ENCODE measurements around the gene MAGI1. TPM values are rescaled to one million over a fixed set of nuclear protein-coding genes. Genes with fewer than 3 reads are reported as not detected.
A peak's percentile ranks its signal among the peaks of the same experiment; 100 is the strongest.

The MAGI1 gene
- total RNA-seq, 1 experiment from 2014 or later: 38.6 TPM

DNA sequence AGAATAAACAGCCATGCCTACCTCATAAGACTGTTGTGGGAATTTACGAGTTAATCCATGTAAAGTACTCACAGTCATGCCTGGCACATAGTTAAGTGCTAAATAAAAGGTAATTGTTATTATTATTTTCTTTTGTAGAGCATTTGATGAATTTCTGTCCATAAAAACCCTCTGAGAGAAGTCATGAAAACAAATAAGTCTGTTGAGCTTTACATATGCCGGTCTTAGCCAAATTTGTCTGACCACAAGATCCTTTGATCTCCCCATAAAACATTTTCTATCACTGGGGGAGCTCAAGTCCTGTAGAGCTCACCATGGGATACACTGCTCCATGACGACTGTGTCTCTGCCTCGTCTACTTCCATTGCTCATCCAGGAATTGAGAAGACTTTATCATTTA is 114.0 kb downstream of the MAGI1 start:
- H3K9me2 ChIP-seq (ENCODE audit: insufficient read depth): no peaks in the 10 kb centered on the region
- H3K27ac ChIP-seq (ENCODE audit: low read depth, low read length): peak overlapping the region; percentile 23
- TF ChIP-seq ELF1 (IDR thresholded peaks at IDR 0.05; ENCODE audit: borderline replicate concordance, low read depth) (no peak), TCF7L2 (IDR thresholded peaks at IDR 0.05; ENCODE audit: borderline replicate concordance, extremely low read depth, insufficient read depth, insufficient read length) (peak; percentile 83)
- H2AFZ ChIP-seq (ENCODE audit: low read depth, low read length, poor library complexity, severe bottlenecking): no peak overlapping the region
- H3K4me2 ChIP-seq (ENCODE audit: low read length): peak overlapping the region; percentile 30; the same call in 1 of the 2 replicates
- ChIA-PET CTCF (interaction anchor here (1.2 to 1.3 kb wide), 2 partner anchors 10 to 13 kb away, joined by 3 to 4 read pairs; no protein-coding TSS in a partner anchor), POLR2A (no interaction called here), RAD21 (ENCODE audit: low non-redundant PET in 1 of 2, low total read pairs in 2 of 2, uncharacterized antibody in 2 of 2, unreplicated experiment in 2 of 2) (no interaction called here)
- intact Hi-C loops (cut with micrococcal nuclease): no loop called here
- H3K79me2 ChIP-seq (ENCODE audit: insufficient read depth, low read length): peaks cover 9% of the 10 kb centered on the region
- ATAC-seq (peak; percentile 65), DNase-seq (ENCODE audit: low read depth, low spot score) (peak; percentile 38)
- no peaks in the 10 kb centered on the region for H3K36me3 ChIP-seq (ENCODE audit: control insufficient read depth in 1 of 2, insufficient read depth in 2 of 2, low read length in 2 of 2)
- peaks cover 26 to 54% of the 10 kb centered on the region in 2 experiments for H3K4me1 ChIP-seq (ENCODE audit: control insufficient read depth in 1 of 2, insufficient read depth in 2 of 2, low read length in 2 of 2)
- no peak overlapping the region for H3K9ac ChIP-seq (ENCODE audit: low read length)
- H3K4me3 ChIP-seq (replicated peaks in 1 of 2; ENCODE audit: low read depth in 1 of 2, low read length in 2 of 2): no peak overlapping the region
- no peaks in the 10 kb centered on the region for H3K27me3 ChIP-seq (ENCODE audit: insufficient read depth, low read length)
- no peaks in the 10 kb centered on the region for H3K9me3 ChIP-seq (ENCODE audit: control insufficient read depth in 1 of 2, insufficient read depth in 1 of 2, low read depth in 1 of 2, low read length in 2 of 2)
- BruUV-seq (replicated peaks): no TSS peak
- H4K20me1 ChIP-seq (ENCODE audit: insufficient read depth): no peaks in the 10 kb centered on the region

DNA sequence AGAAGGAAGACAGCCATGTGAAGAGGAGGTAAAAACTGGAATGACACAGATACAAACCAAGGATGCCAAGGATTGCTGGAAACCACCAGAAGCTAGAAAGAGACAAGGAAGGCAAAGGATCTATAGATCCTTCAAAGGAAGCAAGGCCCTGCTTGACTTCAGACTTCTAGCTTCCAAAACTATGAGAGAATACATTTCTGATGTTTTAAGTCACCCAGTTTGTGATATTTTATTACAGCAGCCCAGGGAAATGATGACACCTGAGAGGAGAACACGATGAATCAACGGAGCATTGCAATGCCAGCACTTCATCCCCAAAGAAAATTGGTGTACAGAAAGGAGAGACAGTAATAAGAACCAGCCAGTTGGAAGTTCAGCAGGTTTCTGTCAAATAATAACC is 116.3 kb downstream of the MAGI1 start:
- no peaks in the 10 kb centered on the region for H3K27me3 ChIP-seq (ENCODE audit: insufficient read depth, low read length)
- H3K9me3 ChIP-seq (ENCODE audit: control insufficient read depth in 1 of 2, insufficient read depth in 1 of 2, low read depth in 1 of 2, low read length in 2 of 2): 0 out of 4 replicates have a peak, but pooled peaks cover 0 to 2% of the 10 kb centered on the region in 2 experiments
- RAD21 ChIA-PET (ENCODE audit: low non-redundant PET in 1 of 2, low total read pairs in 2 of 2, uncharacterized antibody in 2 of 2, unreplicated experiment in 2 of 2): no interaction called here
- no TSS peak for BruUV-seq (replicated peaks)
- H3K4me3 ChIP-seq (replicated peaks in 1 of 2; ENCODE audit: low read depth in 1 of 2, low read length in 2 of 2): no peak overlapping the region
- H3K4me2 ChIP-seq (ENCODE audit: low read length): no peak overlapping the region
- H4K20me1 ChIP-seq (ENCODE audit: insufficient read depth): no peaks in the 10 kb centered on the region
- H3K27ac ChIP-seq (ENCODE audit: low read depth, low read length): no peak overlapping the region
- intact Hi-C loops (cut with micrococcal nuclease): no loop called here
- no peak for DNase-seq (ENCODE audit: low read depth, low spot score)
- CTCF ChIA-PET: no interaction called here
- H3K4me1 ChIP-seq (ENCODE audit: control insufficient read depth in 1 of 2, insufficient read depth in 2 of 2, low read length in 2 of 2): peaks cover 16 to 37% of the 10 kb centered on the region in 2 experiments
- no peak overlapping the region for H2AFZ ChIP-seq (ENCODE audit: low read depth, low read length, poor library complexity, severe bottlenecking)
- H3K36me3 ChIP-seq (ENCODE audit: control insufficient read depth in 1 of 2, insufficient read depth in 2 of 2, low read length in 2 of 2): no peaks in the 10 kb centered on the region
- POLR2A ChIA-PET: no interaction called here
- H3K79me2 ChIP-seq (ENCODE audit: insufficient read depth, low read length): 0 out of 2 replicates have a peak, but pooled peaks cover 4% of the 10 kb centered on the region
- ATAC-seq: no peak
- no peaks in the 10 kb centered on the region for H3K9me2 ChIP-seq (ENCODE audit: insufficient read depth)
- no peak overlapping the region for H3K9ac ChIP-seq (ENCODE audit: low read length)
- TF ChIP-seq, protein P1, sequence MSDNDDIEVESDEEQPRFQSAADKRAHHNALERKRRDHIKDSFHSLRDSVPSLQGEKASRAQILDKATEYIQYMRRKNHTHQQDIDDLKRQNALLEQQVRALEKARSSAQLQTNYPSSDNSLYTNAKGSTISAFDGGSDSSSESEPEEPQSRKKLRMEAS (IDR thresholded peaks at IDR 0.05): no peak
- TF ChIP-seq, protein P2, sequence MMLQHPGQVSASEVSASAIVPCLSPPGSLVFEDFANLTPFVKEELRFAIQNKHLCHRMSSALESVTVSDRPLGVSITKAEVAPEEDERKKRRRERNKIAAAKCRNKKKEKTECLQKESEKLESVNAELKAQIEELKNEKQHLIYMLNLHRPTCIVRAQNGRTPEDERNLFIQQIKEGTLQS (IDR thresholded peaks at IDR 0.05): no peak
- TF ChIP-seq ZNF274 (IDR thresholded peaks at IDR 0.05; ENCODE audit: low read depth, low read length) (no peak), POLR2A (IDR thresholded peaks at IDR 0.05; ENCODE audit: borderline replicate concordance, extremely low read depth, insufficient read depth, insufficient read length) (no peak), CEBPB (IDR thresholded peaks at IDR 0.05; ENCODE audit: low read depth) (no peak), EZH2 (IDR thresholded peaks at IDR 0.05) (no peak), SP1 (IDR thresholded peaks at IDR 0.05; ENCODE audit: low read depth) (no peak), EGR1 (IDR thresholded peaks at IDR 0.05; ENCODE audit: low read depth) (no peak), CBX3 (IDR thresholded peaks at IDR 0.05; ENCODE audit: low read depth) (no peak), YY1 (IDR thresholded peaks at IDR 0.05; ENCODE audit: extremely low read depth, insufficient replicate concordance, low read depth, low read length) (no peak), RAD21 (IDR thresholded peaks at IDR 0.05; ENCODE audit: low read depth) (no peak), EZH2phosphoT487 (IDR thresholded peaks at IDR 0.05; ENCODE audit: borderline replicate concordance) (no peak)
- TF ChIP-seq, protein P3, sequence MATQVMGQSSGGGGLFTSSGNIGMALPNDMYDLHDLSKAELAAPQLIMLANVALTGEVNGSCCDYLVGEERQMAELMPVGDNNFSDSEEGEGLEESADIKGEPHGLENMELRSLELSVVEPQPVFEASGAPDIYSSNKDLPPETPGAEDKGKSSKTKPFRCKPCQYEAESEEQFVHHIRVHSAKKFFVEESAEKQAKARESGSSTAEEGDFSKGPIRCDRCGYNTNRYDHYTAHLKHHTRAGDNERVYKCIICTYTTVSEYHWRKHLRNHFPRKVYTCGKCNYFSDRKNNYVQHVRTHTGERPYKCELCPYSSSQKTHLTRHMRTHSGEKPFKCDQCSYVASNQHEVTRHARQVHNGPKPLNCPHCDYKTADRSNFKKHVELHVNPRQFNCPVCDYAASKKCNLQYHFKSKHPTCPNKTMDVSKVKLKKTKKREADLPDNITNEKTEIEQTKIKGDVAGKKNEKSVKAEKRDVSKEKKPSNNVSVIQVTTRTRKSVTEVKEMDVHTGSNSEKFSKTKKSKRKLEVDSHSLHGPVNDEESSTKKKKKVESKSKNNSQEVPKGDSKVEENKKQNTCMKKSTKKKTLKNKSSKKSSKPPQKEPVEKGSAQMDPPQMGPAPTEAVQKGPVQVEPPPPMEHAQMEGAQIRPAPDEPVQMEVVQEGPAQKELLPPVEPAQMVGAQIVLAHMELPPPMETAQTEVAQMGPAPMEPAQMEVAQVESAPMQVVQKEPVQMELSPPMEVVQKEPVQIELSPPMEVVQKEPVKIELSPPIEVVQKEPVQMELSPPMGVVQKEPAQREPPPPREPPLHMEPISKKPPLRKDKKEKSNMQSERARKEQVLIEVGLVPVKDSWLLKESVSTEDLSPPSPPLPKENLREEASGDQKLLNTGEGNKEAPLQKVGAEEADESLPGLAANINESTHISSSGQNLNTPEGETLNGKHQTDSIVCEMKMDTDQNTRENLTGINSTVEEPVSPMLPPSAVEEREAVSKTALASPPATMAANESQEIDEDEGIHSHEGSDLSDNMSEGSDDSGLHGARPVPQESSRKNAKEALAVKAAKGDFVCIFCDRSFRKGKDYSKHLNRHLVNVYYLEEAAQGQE (IDR thresholded peaks at IDR 0.05; ENCODE audit: low read depth): no peak
- TF ChIP-seq, protein P4, sequence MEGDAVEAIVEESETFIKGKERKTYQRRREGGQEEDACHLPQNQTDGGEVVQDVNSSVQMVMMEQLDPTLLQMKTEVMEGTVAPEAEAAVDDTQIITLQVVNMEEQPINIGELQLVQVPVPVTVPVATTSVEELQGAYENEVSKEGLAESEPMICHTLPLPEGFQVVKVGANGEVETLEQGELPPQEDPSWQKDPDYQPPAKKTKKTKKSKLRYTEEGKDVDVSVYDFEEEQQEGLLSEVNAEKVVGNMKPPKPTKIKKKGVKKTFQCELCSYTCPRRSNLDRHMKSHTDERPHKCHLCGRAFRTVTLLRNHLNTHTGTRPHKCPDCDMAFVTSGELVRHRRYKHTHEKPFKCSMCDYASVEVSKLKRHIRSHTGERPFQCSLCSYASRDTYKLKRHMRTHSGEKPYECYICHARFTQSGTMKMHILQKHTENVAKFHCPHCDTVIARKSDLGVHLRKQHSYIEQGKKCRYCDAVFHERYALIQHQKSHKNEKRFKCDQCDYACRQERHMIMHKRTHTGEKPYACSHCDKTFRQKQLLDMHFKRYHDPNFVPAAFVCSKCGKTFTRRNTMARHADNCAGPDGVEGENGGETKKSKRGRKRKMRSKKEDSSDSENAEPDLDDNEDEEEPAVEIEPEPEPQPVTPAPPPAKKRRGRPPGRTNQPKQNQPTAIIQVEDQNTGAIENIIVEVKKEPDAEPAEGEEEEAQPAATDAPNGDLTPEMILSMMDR (IDR thresholded peaks at IDR 0.05 in 2 of 3, conservative IDR thresholded peaks at IDR 0.05 in 1 of 3; ENCODE audit: borderline replicate concordance in 1 of 3, insufficient read depth in 1 of 3, low read depth in 2 of 3, low read length in 2 of 3): no peak
